ENCODE data around the gene TAC4. TPM values are rescaled to one million over a fixed set of nuclear protein-coding genes. Genes with fewer than 3 reads are reported as not detected.
A peak's percentile ranks its signal among the peaks of the same experiment; 100 is the strongest.

Gene TAC4
- total and polyA plus RNA-seq, 3 experiments from 2014 or later = not detected

DNA sequence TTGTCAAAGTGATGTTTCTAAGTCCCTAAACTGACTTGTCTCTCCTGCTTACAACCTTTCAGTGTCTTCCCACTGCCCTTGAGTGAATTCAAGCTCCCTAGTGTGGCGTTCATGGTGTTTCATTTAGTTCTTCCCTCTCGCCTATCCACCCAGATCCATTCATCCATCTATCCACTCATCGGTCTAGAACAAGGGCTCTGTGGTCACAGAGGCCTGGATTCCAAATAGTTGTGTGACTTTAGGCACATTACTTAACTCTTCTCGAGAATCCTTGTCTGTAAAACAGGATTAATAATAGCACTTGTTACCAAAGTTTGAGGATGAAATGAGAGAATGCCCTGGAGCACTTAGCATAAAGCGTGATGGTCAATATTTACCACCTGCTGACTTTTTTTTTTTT lies 870 bp upstream of the TAC4 start:
- POLR2A ChIA-PET = interaction anchor here (1.1 kb wide), 1 partner anchor 153 kb away, joined by 3 read pairs; no protein-coding TSS in a partner anchor
- CTCF ChIA-PET = interaction anchor here (1.6 to 1.8 kb wide), 2 partner anchors 140 to 147 kb away, joined by 5 to 6 read pairs; partner anchors contain the start of gene DLX3
- Histone ChIP-seq H3K27me3 (ENCODE audit: insufficient read depth, low read length, poor library complexity, severe bottlenecking) (no peaks in the 10 kb centered on the region), H3K36me3 (ENCODE audit: insufficient read depth, low read length) (no peaks in the 10 kb centered on the region), H3K4me1 (ENCODE audit: insufficient read depth, low read length) (peaks cover 24% of the 10 kb centered on the region), H3K27ac (ENCODE audit: low read depth, low read length) (no peak overlapping the region), H3K4me3 (ENCODE audit: low read length) (no peak overlapping the region), H3K9me3 (ENCODE audit: low read length) (no peaks in the 10 kb centered on the region)
- H3K27ac Mint-ChIP-seq = peak overlapping the region in 4 of 8 donors; percentile 2 to 67 (median 47)
- peak overlapping the region in 1 of 7 donors; percentile 34 for H3K4me3 Mint-ChIP-seq
- DNase-seq = peak in 1 of 5 donors; percentile 1
- H3K36me3 Mint-ChIP-seq = peaks cover 0 to 36% (median 0%) of the 10 kb centered on the region in 3 donors
- peaks cover 0 to 1% of the 10 kb centered on the region in 2 donors for H3K27me3 Mint-ChIP-seq
- H3K9me3 Mint-ChIP-seq = no peaks in the 10 kb centered on the region
- H3K4me1 Mint-ChIP-seq = peaks cover 23 to 31% (median 26%) of the 10 kb centered on the region in 3 donors

DNA sequence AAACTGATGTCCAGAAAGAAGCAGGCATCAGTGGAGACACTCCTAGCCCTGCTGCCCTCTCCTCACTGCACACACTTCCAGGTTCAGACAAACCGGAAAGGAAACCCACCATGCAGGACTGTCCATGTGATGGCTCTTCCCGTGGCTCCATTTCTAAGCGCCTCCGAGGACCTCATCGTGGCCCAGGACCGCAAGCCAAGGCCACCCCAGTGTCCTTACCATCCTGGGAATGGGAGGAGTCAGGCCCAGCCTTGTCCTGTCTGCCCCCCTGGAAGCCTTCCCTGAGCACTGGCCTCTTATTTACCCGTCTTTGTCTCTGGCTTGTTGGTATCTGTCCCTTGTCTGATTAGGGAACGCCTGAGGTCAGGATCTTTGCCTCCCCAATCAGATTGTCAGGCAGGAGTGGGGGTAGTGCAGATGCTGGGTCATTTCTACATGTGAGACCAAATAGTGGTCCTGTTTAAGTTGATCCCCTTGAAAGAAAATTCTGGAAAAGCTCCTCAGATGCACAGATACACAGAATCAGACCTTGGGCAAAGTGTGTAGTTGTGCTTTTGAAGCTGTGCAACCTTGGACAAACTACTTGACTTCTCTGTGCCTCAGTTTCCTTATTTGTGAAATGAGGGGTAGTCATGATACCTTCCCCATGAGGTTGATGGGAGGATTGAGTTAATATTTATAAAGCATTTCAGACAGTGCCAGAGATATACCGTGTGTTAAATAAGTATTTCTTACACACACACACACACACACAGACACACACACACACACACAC lies 744 bp downstream of the TAC4 start:
- H3K9me3 ChIP-seq (ENCODE audit: low read length) = no peaks in the 10 kb centered on the region
- CTCF ChIA-PET = no interaction called here
- POLR2A ChIA-PET = no interaction called here
- peaks cover 19% of the 10 kb centered on the region for H3K4me1 ChIP-seq (ENCODE audit: insufficient read depth, low read length)
- H3K27ac Mint-ChIP-seq = peak overlapping the region in 2 of 8 donors; percentile 37 to 50
- H3K4me1 Mint-ChIP-seq = peaks cover 23 to 32% (median 24%) of the 10 kb centered on the region in 3 donors
- H3K9me3 Mint-ChIP-seq = no peaks in the 10 kb centered on the region
- peak in 1 of 5 donors; percentile 17 for DNase-seq
- H3K27ac ChIP-seq (ENCODE audit: low read depth, low read length) = no peak overlapping the region
- H3K27me3 ChIP-seq (ENCODE audit: insufficient read depth, low read length, poor library complexity, severe bottlenecking) = no peaks in the 10 kb centered on the region
- H3K36me3 Mint-ChIP-seq = peaks cover 0 to 41% (median 3%) of the 10 kb centered on the region in 3 donors
- H3K36me3 ChIP-seq (ENCODE audit: insufficient read depth, low read length) = no peaks in the 10 kb centered on the region
- peak overlapping the region in 2 of 7 donors; percentile 36 to 37 for H3K4me3 Mint-ChIP-seq
- H3K27me3 Mint-ChIP-seq = peaks cover 0 to 1% of the 10 kb centered on the region in 2 donors
- no peak overlapping the region for H3K4me3 ChIP-seq (ENCODE audit: low read length)

DNA sequence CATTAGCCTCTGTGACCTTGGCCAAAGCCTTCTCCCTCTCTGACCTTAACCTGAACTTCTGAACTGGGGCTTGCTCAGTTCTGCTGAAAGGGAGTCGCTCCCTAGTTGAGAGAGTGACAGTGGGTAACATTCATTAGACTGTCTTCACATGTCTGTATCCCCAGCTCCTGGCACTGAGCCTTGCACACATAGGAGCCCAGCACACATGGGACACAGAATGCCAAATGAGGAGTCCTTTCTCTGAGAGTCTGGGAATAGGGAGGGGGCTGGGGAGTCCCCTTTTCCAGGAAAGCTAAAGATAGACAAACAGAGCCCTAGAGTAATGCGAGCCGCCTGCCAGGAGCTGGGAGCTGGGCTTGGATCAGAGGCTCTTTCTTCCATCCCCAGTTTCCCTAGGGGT lies 2.5 kb downstream of the TAC4 start:
- H3K36me3 ChIP-seq (ENCODE audit: insufficient read depth, low read length) = no peaks in the 10 kb centered on the region
- peaks cover 0 to 34% (median 3%) of the 10 kb centered on the region in 3 donors for H3K36me3 Mint-ChIP-seq
- H3K4me1 ChIP-seq (ENCODE audit: insufficient read depth, low read length) = peaks cover 8% of the 10 kb centered on the region
- no peaks in the 10 kb centered on the region for H3K27me3 ChIP-seq (ENCODE audit: insufficient read depth, low read length, poor library complexity, severe bottlenecking)
- H3K27ac Mint-ChIP-seq = peak overlapping the region in 5 of 8 donors; percentile 37 to 81 (median 58)
- no peaks in the 10 kb centered on the region for H3K27me3 Mint-ChIP-seq
- H3K27ac ChIP-seq (ENCODE audit: low read depth, low read length) = no peak overlapping the region
- no peaks in the 10 kb centered on the region for H3K9me3 Mint-ChIP-seq
- DNase-seq = peak in 1 of 5 donors; percentile 14
- no peaks in the 10 kb centered on the region for H3K9me3 ChIP-seq (ENCODE audit: low read length)
- CTCF ChIA-PET = interaction anchor here (0.7 to 1.3 kb wide), 4 partner anchors 8 to 275 kb away, joined by 3 to 4 read pairs (median 3); no protein-coding TSS in a partner anchor
- H3K4me3 ChIP-seq (ENCODE audit: low read length) = no peak overlapping the region
- POLR2A ChIA-PET = no interaction called here
- no peak overlapping the region for H3K4me3 Mint-ChIP-seq
- H3K4me1 Mint-ChIP-seq = peaks cover 9 to 17% (median 11%) of the 10 kb centered on the region in 3 donors

DNA sequence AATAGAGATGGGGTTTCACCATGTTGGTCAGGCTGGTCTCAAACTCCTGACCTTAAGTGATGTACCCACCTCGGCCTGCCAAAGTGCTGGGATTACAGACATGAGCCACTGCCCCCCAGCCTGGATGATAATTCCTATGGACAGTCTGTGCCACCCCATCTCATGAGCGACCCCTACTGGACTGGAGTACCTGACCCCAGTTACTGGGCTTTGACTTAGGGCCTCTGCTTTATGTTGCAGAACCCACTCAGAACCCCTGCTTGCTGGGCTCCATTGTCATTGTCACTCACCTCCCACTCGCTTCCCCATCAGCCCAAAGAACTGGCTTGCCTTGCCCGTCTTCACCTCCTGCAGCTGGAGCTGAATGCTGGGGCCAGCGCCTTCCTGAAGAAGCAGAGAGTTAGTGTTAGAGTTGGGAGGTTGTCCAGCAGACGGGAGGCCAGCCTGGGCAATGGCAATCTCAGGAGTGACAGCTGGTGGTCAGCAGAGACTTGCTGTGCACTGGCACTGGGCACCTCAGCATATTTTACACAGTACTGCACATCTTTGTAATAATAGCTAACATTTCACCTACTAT lies 4.0 kb downstream of the TAC4 start:
- ChIA-PET CTCF (interaction anchor here (1.1 kb wide), 1 partner anchor 11 kb away, joined by 3 read pairs; no protein-coding TSS in a partner anchor), POLR2A (no interaction called here)
- H3K27me3 ChIP-seq (ENCODE audit: insufficient read depth, low read length, poor library complexity, severe bottlenecking) = no peaks in the 10 kb centered on the region
- no peaks in the 10 kb centered on the region for H3K9me3 ChIP-seq (ENCODE audit: low read length)
- H3K4me3 ChIP-seq (ENCODE audit: low read length) = no peak overlapping the region
- peak in 1 of 5 donors; percentile 53 for DNase-seq
- Mint-ChIP-seq H3K4me3 (no peak overlapping the region), H3K27me3 (no peaks in the 10 kb centered on the region), H3K27ac (peak overlapping the region in 5 of 8 donors; percentile 52 to 83 (median 63)), H3K36me3 (peaks cover 0 to 39% (median 3%) of the 10 kb centered on the region in 3 donors), H3K4me1 (peaks cover 4 to 17% (median 12%) of the 10 kb centered on the region in 3 donors), H3K9me3 (no peaks in the 10 kb centered on the region)
- peaks cover 8% of the 10 kb centered on the region for H3K4me1 ChIP-seq (ENCODE audit: insufficient read depth, low read length)
- H3K27ac ChIP-seq (ENCODE audit: low read depth, low read length) = no peak overlapping the region
- no peaks in the 10 kb centered on the region for H3K36me3 ChIP-seq (ENCODE audit: insufficient read depth, low read length)

DNA sequence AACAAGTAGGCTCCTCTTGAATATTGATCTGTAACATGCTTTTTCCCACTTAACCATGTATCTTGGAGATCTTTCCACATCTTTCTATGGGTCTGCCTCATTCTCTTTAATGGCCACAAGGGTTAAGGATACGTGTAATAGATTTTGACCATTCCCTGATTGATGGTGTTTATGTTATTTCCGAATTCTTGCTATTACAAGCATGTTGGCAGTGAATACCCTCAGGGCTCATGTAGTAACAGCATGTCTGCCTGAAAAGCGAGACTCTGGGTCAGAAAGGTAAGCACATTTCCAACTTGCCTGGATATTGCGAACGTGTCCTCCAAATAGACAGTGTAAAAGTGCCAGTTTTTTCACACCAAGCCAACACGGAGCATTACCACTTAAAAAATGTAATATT lies 5.0 kb downstream of the TAC4 start:
- Mint-ChIP-seq H3K36me3 (peaks cover 0 to 43% (median 3%) of the 10 kb centered on the region in 3 donors), H3K27me3 (no peaks in the 10 kb centered on the region), H3K27ac (peak overlapping the region in 3 of 8 donors; percentile 7 to 61 (median 43)), H3K4me3 (no peak overlapping the region), H3K9me3 (no peaks in the 10 kb centered on the region), H3K4me1 (peaks cover 4 to 17% (median 13%) of the 10 kb centered on the region in 3 donors)
- H3K36me3 ChIP-seq (ENCODE audit: insufficient read depth, low read length) = no peaks in the 10 kb centered on the region
- no peak overlapping the region for H3K27ac ChIP-seq (ENCODE audit: low read depth, low read length)
- no peaks in the 10 kb centered on the region for H3K9me3 ChIP-seq (ENCODE audit: low read length)
- peaks cover 8% of the 10 kb centered on the region for H3K4me1 ChIP-seq (ENCODE audit: insufficient read depth, low read length)
- ChIA-PET CTCF (interaction anchor here (1.1 kb wide), 1 partner anchor 10 kb away, joined by 3 read pairs; no protein-coding TSS in a partner anchor), POLR2A (no interaction called here)
- no peak for DNase-seq
- H3K27me3 ChIP-seq (ENCODE audit: insufficient read depth, low read length, poor library complexity, severe bottlenecking) = no peaks in the 10 kb centered on the region
- no peak overlapping the region for H3K4me3 ChIP-seq (ENCODE audit: low read length)

DNA sequence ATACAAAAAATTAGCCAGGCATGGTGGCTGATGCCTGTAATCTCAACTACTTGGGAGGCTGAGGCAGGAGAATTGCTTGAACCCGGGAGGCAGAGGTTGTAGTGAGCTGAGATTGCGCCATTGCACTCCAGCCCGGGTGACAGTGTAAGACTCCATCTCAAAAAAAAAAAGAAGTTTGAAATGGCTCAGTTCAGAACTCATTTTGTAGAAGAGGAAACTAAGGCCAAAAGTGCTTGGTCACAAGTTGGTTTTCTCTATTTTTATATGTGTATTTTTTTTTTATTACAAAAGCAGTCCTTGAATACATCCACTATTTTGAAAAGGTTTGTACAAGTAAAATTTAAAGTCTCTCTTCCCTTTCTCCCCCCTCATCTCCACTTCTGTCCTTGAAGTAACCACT lies 5.5 kb downstream of the TAC4 start:
- POLR2A ChIA-PET = interaction anchor here (0.6 kb wide), 1 partner anchor 8 kb away, joined by 4 read pairs; no protein-coding TSS in a partner anchor
- no peak for DNase-seq
- Histone ChIP-seq H3K27me3 (ENCODE audit: insufficient read depth, low read length, poor library complexity, severe bottlenecking) (no peaks in the 10 kb centered on the region), H3K9me3 (ENCODE audit: low read length) (no peaks in the 10 kb centered on the region), H3K27ac (ENCODE audit: low read depth, low read length) (no peak overlapping the region), H3K36me3 (ENCODE audit: insufficient read depth, low read length) (no peaks in the 10 kb centered on the region), H3K4me1 (ENCODE audit: insufficient read depth, low read length) (peaks cover 8% of the 10 kb centered on the region), H3K4me3 (ENCODE audit: low read length) (no peak overlapping the region)
- CTCF ChIA-PET = no interaction called here
- Mint-ChIP-seq H3K36me3 (peaks cover 0 to 42% (median 3%) of the 10 kb centered on the region in 3 donors), H3K4me1 (peaks cover 4 to 17% (median 13%) of the 10 kb centered on the region in 3 donors), H3K4me3 (no peak overlapping the region), H3K9me3 (no peaks in the 10 kb centered on the region), H3K27me3 (no peaks in the 10 kb centered on the region), H3K27ac (peak overlapping the region in 3 of 8 donors; percentile 7 to 61 (median 43))

DNA sequence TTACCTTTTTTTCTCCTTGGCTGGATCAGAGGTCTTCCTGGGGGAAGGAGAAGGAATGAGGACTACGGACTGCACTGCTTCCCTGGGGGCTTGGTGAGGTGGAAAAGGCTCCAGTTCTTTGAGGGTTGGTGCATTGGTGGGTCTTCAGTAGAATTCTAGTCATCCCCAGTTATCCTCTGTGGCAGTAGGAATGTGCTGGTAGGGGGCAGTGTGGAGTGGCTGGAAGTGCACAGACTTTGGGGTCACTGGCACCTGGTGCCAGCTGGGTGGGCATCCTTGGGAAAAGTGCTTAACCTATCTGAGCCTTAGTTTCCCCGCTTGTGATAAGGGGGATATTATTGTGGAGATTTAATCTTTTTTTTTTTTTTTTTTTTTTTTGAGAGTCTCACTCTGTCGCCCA lies 6.3 kb downstream of the TAC4 start:
- POLR2A ChIA-PET = interaction anchor here (0.6 kb wide), 1 partner anchor 9 kb away, joined by 4 read pairs; no protein-coding TSS in a partner anchor

More for the DNA sequence above, 6.3 kb downstream of the TAC4 start:
- Mint-ChIP-seq H3K27ac (no peak overlapping the region), H3K9me3 (no peaks in the 10 kb centered on the region), H3K27me3 (no peaks in the 10 kb centered on the region), H3K36me3 (peaks cover 0 to 44% (median 3%) of the 10 kb centered on the region in 3 donors), H3K4me3 (no peak overlapping the region), H3K4me1 (peaks cover 4 to 17% (median 13%) of the 10 kb centered on the region in 3 donors)
- Histone ChIP-seq H3K27me3 (ENCODE audit: insufficient read depth, low read length, poor library complexity, severe bottlenecking) (no peaks in the 10 kb centered on the region), H3K9me3 (ENCODE audit: low read length) (no peaks in the 10 kb centered on the region), H3K27ac (ENCODE audit: low read depth, low read length) (no peak overlapping the region), H3K4me3 (ENCODE audit: low read length) (no peak overlapping the region), H3K36me3 (ENCODE audit: insufficient read depth, low read length) (no peaks in the 10 kb centered on the region), H3K4me1 (ENCODE audit: insufficient read depth, low read length) (peaks cover 8% of the 10 kb centered on the region)
- DNase-seq = peak in 1 of 5 donors; percentile 39
- CTCF ChIA-PET = no interaction called here

Measured in CD8-positive, alpha-beta memory T cell (primary cell).